Activated T-cell treated with anti-CD3 and anti-CD28 coated beads, Interleukin-2, amount 50 U/mL, for 4 hours (primary cell): Measurements from ENCODE around the gene AXIN2. TPM values are rescaled to one million over a fixed set of nuclear protein-coding genes. Genes with fewer than 3 reads are reported as not detected.
"Not testable (repeated sequence)": the region's sequence is repeated elsewhere in the genome, so short reads cannot be mapped to it uniquely, and the experiment has no call there.

Source experiments
- ATAC-seq, 2 donors: fragments of 200-7000 bp; cut with Tn5 transposase; one replicate each; pipeline ENCODE4 v1.10.0; 2021
- DNase-seq: peaks from one replicate; pipeline ENCODE4 v3.0.0-alpha.2; 2020
- H3K27me3 Mint-ChIP-seq: one replicate; pipeline ENCODE4 v1.8.0; 2021; ENCODE audit warnings: low read depth, mixed read lengths
- H3K36me3 Mint-ChIP-seq: one replicate; pipeline ENCODE4 v1.8.0; 2022; ENCODE audit warnings: mixed read lengths; ENCODE audit not compliant: insufficient read depth
- H3K4me1 Mint-ChIP-seq: one replicate; pipeline ENCODE4 v1.8.0; 2021; ENCODE audit warnings: low read depth, mixed read lengths
- H3K4me3 Mint-ChIP-seq: one replicate; pipeline ENCODE4 v1.8.0; 2021; ENCODE audit warnings: mild to moderate bottlenecking, moderate library complexity, mixed read lengths
- H3K9me3 Mint-ChIP-seq: one replicate; pipeline ENCODE4 v1.8.0; 2021; ENCODE audit warnings: mixed read lengths
- total RNA-seq, 3 donors: library from RNA; stranded (reverse); gene quantifications; one replicate each; pipeline ENCODE4 v1.2.1, GENCODE V29; 2021

The AXIN2 gene
- total RNA-seq, 3 donors from 2014 or later, result 8.4 to 13.4 (median 11.9) TPM

GRCh38 chr17:65515512-65515911 is 45.9 kb downstream of the AXIN2 start:
- DNase-seq (no peak), ATAC-seq (no peak)
- Mint-ChIP-seq H3K4me1 (peaks cover 17% of the 10 kb centered on the region), H3K27me3 (peaks cover 2% of the 10 kb centered on the region), H3K9me3 (no peaks in the 10 kb centered on the region), H3K4me3 (no peak overlapping the region), H3K36me3 (no peaks in the 10 kb centered on the region)

- no peak for DNase-seq
- no peak overlapping the region for H3K4me3 Mint-ChIP-seq
- H3K36me3 Mint-ChIP-seq, result no peaks in the 10 kb centered on the region
- H3K9me3 Mint-ChIP-seq, result no peaks in the 10 kb centered on the region
- H3K27me3 Mint-ChIP-seq, result peaks cover 2% of the 10 kb centered on the region
- peak; percentile 35 to 70 for ATAC-seq
- peaks cover 13% of the 10 kb centered on the region for H3K4me1 Mint-ChIP-seq
These were observed 46.9 kb downstream of the AXIN2 start for GRCh38 chr17:65514541-65514940.

GRCh38 chr17:65514082-65514481 is 47.4 kb downstream of the AXIN2 start:
- no peaks in the 10 kb centered on the region for H3K36me3 Mint-ChIP-seq
- H3K4me1 Mint-ChIP-seq, result peaks cover 11% of the 10 kb centered on the region
- peaks cover 2% of the 10 kb centered on the region for H3K27me3 Mint-ChIP-seq
- H3K9me3 Mint-ChIP-seq, result no peaks in the 10 kb centered on the region
- no peak overlapping the region for H3K4me3 Mint-ChIP-seq
- DNase-seq, result no peak
- peak; percentile 81 to 85 for ATAC-seq

- Mint-ChIP-seq H3K36me3 (no peaks in the 10 kb centered on the region), H3K4me3 (no peak overlapping the region), H3K27me3 (no peaks in the 10 kb centered on the region), H3K4me1 (peaks cover 10% of the 10 kb centered on the region), H3K9me3 (no peaks in the 10 kb centered on the region)
- DNase-seq, result no peak
- no peak for ATAC-seq
These were observed 50.1 kb downstream of the AXIN2 start for GRCh38 chr17:65511316-65511715.

- peaks cover 2% of the 10 kb centered on the region for H3K4me1 Mint-ChIP-seq
- no peak for ATAC-seq
- DNase-seq, result no peak
- no peaks in the 10 kb centered on the region for H3K9me3 Mint-ChIP-seq
- H3K27me3 Mint-ChIP-seq, result no peaks in the 10 kb centered on the region
- no peak overlapping the region for H3K4me3 Mint-ChIP-seq
- H3K36me3 Mint-ChIP-seq, result no peaks in the 10 kb centered on the region
These were observed 52.4 kb downstream of the AXIN2 start for GRCh38 chr17:65509032-65509431.

GRCh38 chr17:65504673-65505072 is 56.8 kb downstream of the AXIN2 start:
- H3K9me3 Mint-ChIP-seq, H3K4me1 Mint-ChIP-seq, H3K4me3 Mint-ChIP-seq, ATAC-seq, DNase-seq, H3K36me3 Mint-ChIP-seq, H3K27me3 Mint-ChIP-seq: not testable (repeated sequence)

- no peaks in the 10 kb centered on the region for H3K27me3 Mint-ChIP-seq
- ATAC-seq, result no peak
- no peaks in the 10 kb centered on the region for H3K9me3 Mint-ChIP-seq
- H3K36me3 Mint-ChIP-seq, result no peaks in the 10 kb centered on the region
- no peak overlapping the region for H3K4me3 Mint-ChIP-seq
- H3K4me1 Mint-ChIP-seq, result no peaks in the 10 kb centered on the region
- DNase-seq, result no peak
These were observed 57.3 kb downstream of the AXIN2 start for GRCh38 chr17:65504141-65504540.

GRCh38 chr17:65503557-65503956 is 57.9 kb downstream of the AXIN2 start:
- Mint-ChIP-seq H3K4me3 (no peak overlapping the region), H3K9me3 (no peaks in the 10 kb centered on the region), H3K36me3 (no peaks in the 10 kb centered on the region), H3K27me3 (no peaks in the 10 kb centered on the region), H3K4me1 (no peaks in the 10 kb centered on the region)
- no peak for DNase-seq
- ATAC-seq, result no peak

GRCh38 chr17:65498816-65499215 is 62.6 kb downstream of the AXIN2 start:
- Mint-ChIP-seq H3K4me1 (peaks cover 10% of the 10 kb centered on the region), H3K36me3 (no peaks in the 10 kb centered on the region), H3K4me3 (no peak overlapping the region), H3K9me3 (no peaks in the 10 kb centered on the region), H3K27me3 (peaks cover 1% of the 10 kb centered on the region)
- ATAC-seq (no peak), DNase-seq (no peak)

GRCh38 chr17:65496801-65497200 is 64.6 kb downstream of the AXIN2 start:
- Mint-ChIP-seq H3K4me1 (peaks cover 10% of the 10 kb centered on the region), H3K9me3 (no peaks in the 10 kb centered on the region), H3K36me3 (no peaks in the 10 kb centered on the region), H3K4me3 (no peak overlapping the region), H3K27me3 (peaks cover 1% of the 10 kb centered on the region)
- DNase-seq, result no peak
- ATAC-seq, result no peak

- ATAC-seq, result peak; percentile 38 to 43
- Mint-ChIP-seq H3K36me3 (no peaks in the 10 kb centered on the region), H3K9me3 (no peaks in the 10 kb centered on the region), H3K4me3 (peak overlapping the region; percentile 52), H3K4me1 (peaks cover 10% of the 10 kb centered on the region), H3K27me3 (peaks cover 4% of the 10 kb centered on the region)
- DNase-seq, result no peak
These were observed 66.1 kb downstream of the AXIN2 start for GRCh38 chr17:65495122-65496055.

- Mint-ChIP-seq H3K4me3 (no peak overlapping the region), H3K27me3 (peaks cover 15% of the 10 kb centered on the region), H3K9me3 (no peaks in the 10 kb centered on the region), H3K36me3 (peaks cover 2% of the 10 kb centered on the region), H3K4me1 (no peaks in the 10 kb centered on the region)
- DNase-seq (no peak), ATAC-seq (no peak)
These were observed 71.9 kb downstream of the AXIN2 start for GRCh38 chr17:65489413-65490155.

GRCh38 chr17:65488665-65489064 is 72.8 kb downstream of the AXIN2 start:
- Mint-ChIP-seq H3K4me3 (no peak overlapping the region), H3K4me1 (no peaks in the 10 kb centered on the region), H3K36me3 (peaks cover 2% of the 10 kb centered on the region), H3K27me3 (peaks cover 15% of the 10 kb centered on the region), H3K9me3 (no peaks in the 10 kb centered on the region)
- ATAC-seq, result no peak
- DNase-seq, result no peak

GRCh38 chr17:65487990-65488389 is 73.5 kb downstream of the AXIN2 start:
- H3K4me1 Mint-ChIP-seq, result no peaks in the 10 kb centered on the region
- peaks cover 15% of the 10 kb centered on the region for H3K27me3 Mint-ChIP-seq
- DNase-seq, result no peak
- peaks cover 2% of the 10 kb centered on the region for H3K36me3 Mint-ChIP-seq
- ATAC-seq, result no peak
- H3K9me3 Mint-ChIP-seq, result no peaks in the 10 kb centered on the region
- no peak overlapping the region for H3K4me3 Mint-ChIP-seq

- Mint-ChIP-seq H3K36me3 (peaks cover 2% of the 10 kb centered on the region), H3K4me1 (no peaks in the 10 kb centered on the region), H3K4me3 (no peak overlapping the region), H3K9me3 (no peaks in the 10 kb centered on the region), H3K27me3 (peaks cover 15% of the 10 kb centered on the region)
- ATAC-seq (peak; percentile 48 to 61), DNase-seq (no peak)
These were observed 74.3 kb downstream of the AXIN2 start for GRCh38 chr17:65487161-65487560.
